Natural killer cell (primary cell): ENCODE data around the gene SPRR1A. TPM values are rescaled to one million over a fixed set of nuclear protein-coding genes. Genes with fewer than 3 reads are reported as not detected.

Experiments
- ATAC-seq, 3 donors: fragments of 150-1000 bp in 2 of 3; fragments of 200-7000 bp in 1 of 3; cut with Tn5 transposase; 1 replicate in 1 of 3; 2 replicates in 2 of 3; pipeline ENCODE4 v1.10.0; 2021; ENCODE audit warnings: mild to moderate bottlenecking in 2 of 3, moderate library complexity in 2 of 3
- DNase-seq, 2 donors: peaks; one replicate each; pipeline versions ENCODE4 v3.0.0 to v3.0.0-alpha.2; 2013 to 2021; ENCODE audit warnings: mixed read lengths in 1 of 2
- H3K27ac ChIP-seq: one replicate; pipeline ENCODE4 v1.5.1; 2013; ENCODE audit warnings: mild to moderate bottlenecking, low read length
- H3K27me3 ChIP-seq: one replicate; pipeline ENCODE4 v1.6.1; 2013; ENCODE audit warnings: low read length; ENCODE audit not compliant: control insufficient read depth, insufficient read depth
- H3K36me3 ChIP-seq: one replicate; pipeline ENCODE4 v1.6.1; 2013; ENCODE audit warnings: low read length; ENCODE audit not compliant: control insufficient read depth, insufficient read depth
- H3K4me1 ChIP-seq: one replicate; pipeline ENCODE4 v1.6.1; 2013; ENCODE audit warnings: low read length; ENCODE audit not compliant: control insufficient read depth, insufficient read depth
- H3K4me3 ChIP-seq: one replicate; pipeline ENCODE4 v1.5.1; 2013; ENCODE audit warnings: low read length
- H3K9me3 ChIP-seq: one replicate; pipeline ENCODE4 v1.6.1; 2013; ENCODE audit warnings: low read length; ENCODE audit not compliant: control insufficient read depth, insufficient read depth
- H3K27ac Mint-ChIP-seq, 2 donors: one replicate each; pipeline ENCODE4 v1.8.0; 2022; ENCODE audit warnings: mild to moderate bottlenecking in 2 of 2, mixed read lengths in 2 of 2, moderate library complexity in 1 of 2
- H3K27me3 Mint-ChIP-seq, 2 donors: one replicate each; pipeline ENCODE4 v1.8.0; 2022; ENCODE audit warnings: low read depth in 2 of 2, mixed read lengths in 2 of 2
- H3K36me3 Mint-ChIP-seq: one replicate; pipeline ENCODE4 v1.8.0; 2022; ENCODE audit warnings: mixed read lengths
- H3K4me1 Mint-ChIP-seq, 2 donors: one replicate each; pipeline ENCODE4 v1.8.0; 2022; ENCODE audit warnings: mixed read lengths in 2 of 2
- H3K4me3 Mint-ChIP-seq: one replicate; pipeline ENCODE4 v1.8.0; 2022; ENCODE audit warnings: mild to moderate bottlenecking, moderate library complexity, mixed read lengths
- H3K9me3 Mint-ChIP-seq, 2 donors: one replicate each; pipeline ENCODE4 v1.8.0; 2022; ENCODE audit warnings: mixed read lengths in 2 of 2
- CTCF ChIP-seq: fragments of 200-600 bp; IDR thresholded peaks from one replicate; pipeline ENCODE4 v1.8.0; 2022; ENCODE audit warnings: antibody characterized with exemption
- WGBS: methylation state at CpG from one replicate; pipeline ENCODE4 v1.1.7; 2013; ENCODE audit warnings: missing lambda C conversion rate; ENCODE audit not compliant: insufficient coverage; 5-methylcytosine and 5-hydroxymethylcytosine counted together
- intact Hi-C: fragments of 100-400 bp; cut with micrococcal nuclease; formaldehyde crosslinking; loops from one replicate; pipeline ENCODE4 v1.14.2; 2022
- total RNA-seq, 4 donors: library from RNA; stranded (reverse); fragments of 120-200 nt in 1 of 4; gene quantifications; one replicate each; pipeline versions ENCODE4 v1.2.3 to v1.2.4, GENCODE V29; 2013 to 2022

The SPRR1A gene
- total RNA-seq, 3 donors from 2014 or later (not counting 1 experiment from before 2014, with no cell fraction given), result not detected

DNA sequence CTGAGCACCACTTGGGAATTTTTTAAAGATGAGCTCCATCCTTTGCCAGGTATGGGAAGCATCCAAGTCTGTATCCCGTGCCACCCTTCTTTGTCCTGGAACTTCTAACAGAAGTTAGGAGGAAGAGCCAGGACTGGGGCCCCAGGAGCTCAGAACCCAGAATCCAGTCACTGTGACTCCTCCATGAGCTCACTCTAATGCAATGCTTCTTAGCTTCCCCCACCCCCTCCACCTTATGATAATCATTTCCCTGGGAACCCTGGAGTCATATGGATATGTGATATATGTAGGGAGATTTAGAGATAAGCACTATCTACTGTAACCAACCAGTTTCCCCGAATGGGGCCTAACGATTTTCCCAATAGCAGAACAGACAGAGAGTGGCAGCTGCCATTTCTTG, 37.6 kb upstream of the SPRR1A start:
- H3K27ac Mint-ChIP-seq, result no peak overlapping the region
- peaks cover 0 to 4% of the 10 kb centered on the region in 2 donors for H3K27me3 Mint-ChIP-seq
- TF ChIP-seq CTCF, result no peak
- H3K4me3 ChIP-seq, result no peak overlapping the region
- no peak overlapping the region for H3K27ac ChIP-seq
- ATAC-seq (no peak), DNase-seq (no peak)
- 46% methylated on average over 1 of the region's 3 CpGs for WGBS
- H3K9me3 ChIP-seq, result no peaks in the 10 kb centered on the region
- H3K4me1 ChIP-seq, result no peaks in the 10 kb centered on the region
- no peaks in the 10 kb centered on the region for H3K27me3 ChIP-seq
- H3K4me1 Mint-ChIP-seq, result no peaks in the 10 kb centered on the region
- H3K4me3 Mint-ChIP-seq, result no peak overlapping the region
- H3K9me3 Mint-ChIP-seq, result no peaks in the 10 kb centered on the region
- H3K36me3 Mint-ChIP-seq, result no peaks in the 10 kb centered on the region
- intact Hi-C loops, result no loop called here
- H3K36me3 ChIP-seq, result no peaks in the 10 kb centered on the region

- no peaks in the 10 kb centered on the region for H3K9me3 ChIP-seq
- no peak for ATAC-seq
- no peaks in the 10 kb centered on the region for H3K27me3 ChIP-seq
- H3K27ac Mint-ChIP-seq, result no peak within 1 kb of the TSS
- no peaks in the 10 kb centered on the region for H3K9me3 Mint-ChIP-seq
- H3K36me3 Mint-ChIP-seq, result no peaks in the 10 kb centered on the region
- no peaks in the 10 kb centered on the region for H3K4me1 ChIP-seq
- no peak within 1 kb of the TSS for H3K4me3 ChIP-seq
- H3K36me3 ChIP-seq, result no peaks in the 10 kb centered on the region
- no peak for TF ChIP-seq CTCF
- H3K27ac ChIP-seq, result no peak within 1 kb of the TSS
- intact Hi-C loops, result no loop called here
- no peaks in the 10 kb centered on the region for H3K4me1 Mint-ChIP-seq
- peaks cover 0 to 4% of the 10 kb centered on the region in 2 donors for H3K27me3 Mint-ChIP-seq
- no peak for DNase-seq
- 67% methylated on average over 3 of the region's 4 CpGs for WGBS
- no peak within 1 kb of the TSS for H3K4me3 Mint-ChIP-seq
These were observed 37.1 kb upstream of the SPRR1A start, which contains the start of gene SPRR5 for GRCh38 chr1:152946651-152947256. SPRR5 (plus strand) TSS chr1:152947206; CDS start chr1:152948555, 1,349 bp downstream.

DNA sequence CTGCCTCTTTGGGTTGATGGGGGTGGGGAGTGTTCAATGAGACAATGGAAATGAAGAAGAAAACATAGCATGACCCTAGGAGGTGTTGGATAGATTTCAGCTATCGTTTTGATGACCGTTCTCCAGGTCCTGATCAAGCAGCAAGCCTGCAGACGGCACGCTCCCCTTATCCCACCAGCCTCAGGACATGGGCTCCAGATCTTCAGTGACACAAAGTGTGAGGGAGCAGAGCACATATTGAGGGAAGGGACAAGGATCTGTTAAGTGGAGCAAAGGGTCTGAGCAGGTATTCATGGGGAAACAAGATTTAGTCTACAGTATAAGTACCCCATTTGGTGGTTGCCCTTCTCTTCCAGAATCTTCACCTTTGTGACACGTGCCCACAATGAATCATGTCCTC, 32.2 kb upstream of the SPRR1A start:
- no peak overlapping the region for H3K27ac ChIP-seq
- intact Hi-C loops, result no loop called here
- H3K27me3 Mint-ChIP-seq, result peaks cover 7 to 8% of the 10 kb centered on the region in 2 donors
- H3K36me3 ChIP-seq, result no peaks in the 10 kb centered on the region
- no peak for ATAC-seq
- H3K27ac Mint-ChIP-seq, result no peak overlapping the region
- H3K36me3 Mint-ChIP-seq, result no peaks in the 10 kb centered on the region
- DNase-seq, result no peak
- 81% methylated on average over 5 of the region's 5 CpGs for WGBS
- TF ChIP-seq CTCF, result no peak
- H3K9me3 ChIP-seq, result no peaks in the 10 kb centered on the region
- no peak overlapping the region for H3K4me3 Mint-ChIP-seq
- H3K4me1 Mint-ChIP-seq, result no peaks in the 10 kb centered on the region
- no peak overlapping the region for H3K4me3 ChIP-seq
- no peaks in the 10 kb centered on the region for H3K4me1 ChIP-seq
- H3K27me3 ChIP-seq, result no peaks in the 10 kb centered on the region
- H3K9me3 Mint-ChIP-seq, result no peaks in the 10 kb centered on the region

- no peak for TF ChIP-seq CTCF
- no peak overlapping the region for H3K27ac Mint-ChIP-seq
- no peak overlapping the region for H3K4me3 Mint-ChIP-seq
- Histone ChIP-seq H3K4me1 (no peaks in the 10 kb centered on the region), H3K36me3 (no peaks in the 10 kb centered on the region), H3K4me3 (no peak overlapping the region), H3K9me3 (no peaks in the 10 kb centered on the region), H3K27me3 (no peaks in the 10 kb centered on the region), H3K27ac (no peak overlapping the region)
- DNase-seq (no peak), ATAC-seq (no peak)
- H3K4me1 Mint-ChIP-seq, result no peaks in the 10 kb centered on the region
- no peaks in the 10 kb centered on the region for H3K9me3 Mint-ChIP-seq
- peaks cover 4 to 7% of the 10 kb centered on the region in 2 donors for H3K27me3 Mint-ChIP-seq
- H3K36me3 Mint-ChIP-seq, result no peaks in the 10 kb centered on the region
- 81% methylated on average over 5 of the region's 7 CpGs for WGBS
- intact Hi-C loops, result no loop called here
These were observed 30.1 kb upstream of the SPRR1A start for GRCh38 chr1:152953761-152954160.
